NCI-H1105 treated with DMSO at 0.1 percent for 48 hours (cell line): ENCODE data around the gene SOX5.

Experiments used
- DNase-seq: peaks from one replicate; lab custom pipeline; 2025; lab: John Stamatoyannopoulos, UW

Gene SOX5

GRCh38 chr12:23684121-23684520 is 265.3 kb downstream of the SOX5 start:
- no peak for DNase-seq

- DNase-seq: no peak
Observed at GRCh38 chr12:23681237-23681636, 268.2 kb downstream of the SOX5 start.

GRCh38 chr12:23674064-23674463 is 275.4 kb downstream of the SOX5 start:
- DNase-seq: no peak

- DNase-seq: no peak
Observed at GRCh38 chr12:23671881-23672280, 277.6 kb downstream of the SOX5 start.

- no peak for DNase-seq
Observed at GRCh38 chr12:23670684-23671083, 278.8 kb downstream of the SOX5 start.

GRCh38 chr12:23669691-23670090 is 279.8 kb downstream of the SOX5 start:
- DNase-seq: no peak

- DNase-seq: no peak
Observed at GRCh38 chr12:23666866-23667265, 282.6 kb downstream of the SOX5 start.

- DNase-seq: no peak
Observed at GRCh38 chr12:23662966-23663365, 286.5 kb downstream of the SOX5 start.

GRCh38 chr12:23659131-23659530 is 290.3 kb downstream of the SOX5 start:
- DNase-seq: no peak

- DNase-seq: no peak
Observed at GRCh38 chr12:23657598-23657997, 291.9 kb downstream of the SOX5 start.

- no peak for DNase-seq
Observed at GRCh38 chr12:23655884-23656283, 293.6 kb downstream of the SOX5 start.

- DNase-seq: no peak
Observed at GRCh38 chr12:23655112-23655511, 294.4 kb downstream of the SOX5 start.

GRCh38 chr12:23648546-23648945 is 300.9 kb downstream of the SOX5 start:
- DNase-seq: no peak

GRCh38 chr12:23640754-23641153 is 308.7 kb downstream of the SOX5 start:
- DNase-seq: peak; percentile 94

- DNase-seq: no peak
Observed at GRCh38 chr12:23634344-23634743, 315.1 kb downstream of the SOX5 start.

GRCh38 chr12:23631786-23632377 is 317.6 kb downstream of the SOX5 start:
- DNase-seq: no peak

GRCh38 chr12:23630524-23630923 is 318.9 kb downstream of the SOX5 start:
- DNase-seq: no peak

- no peak for DNase-seq
Observed at GRCh38 chr12:23628806-23629205, 320.7 kb downstream of the SOX5 start.

GRCh38 chr12:23626791-23627190 is 322.7 kb downstream of the SOX5 start:
- no peak for DNase-seq

GRCh38 chr12:23621900-23622299 is 327.6 kb downstream of the SOX5 start:
- DNase-seq: peak; percentile 62

- DNase-seq: no peak
Observed at GRCh38 chr12:23618718-23619117, 330.8 kb downstream of the SOX5 start.

- no peak for DNase-seq
Observed at GRCh38 chr12:23617749-23618148, 331.7 kb downstream of the SOX5 start.

GRCh38 chr12:23614280-23614679 is 335.2 kb downstream of the SOX5 start:
- no peak for DNase-seq

GRCh38 chr12:23611320-23611719 is 338.1 kb downstream of the SOX5 start:
- peak; percentile 55 for DNase-seq

- DNase-seq: no peak
Observed at GRCh38 chr12:23600919-23601318, 348.6 kb downstream of the SOX5 start.
